ENCODE data around the gene CNNM2. TPM values are rescaled to one million over a fixed set of nuclear protein-coding genes. Genes with fewer than 3 reads are reported as not detected.

Gene CNNM2
- 4.8 and 6.3 TPM in 2 replicates for total RNA-seq

GRCh38 chr10:102917962-102918816 lies at the start of gene CNNM2:
Gene CNNM2, plus strand, starts transcription at chr10:102918294. Its CDS starts 187 bp downstream, at chr10:102918481.

GRCh38 chr10:102869258-102870198 lies 48.6 kb upstream of the CNNM2 start, which contains the start of gene AS3MT:
Gene AS3MT, plus strand, starts transcription at chr10:102869470. Its CDS starts 123 bp downstream, at chr10:102869593.

Small RNAs within 50 kb of the gene (small RNA-seq; reads per million reads assigned to genes)
- gene AS3MT = not detected
- not detected for gene RF00026
- not detected for gene RF02271

Other genes starting within 250 kb of the CNNM2 start
- 5.5 and 6.6 TPM in 2 replicates for gene ARL3, start 203.9 kb upstream of the CNNM2 start, total RNA-seq
- gene SFXN2, start 203.7 kb upstream of the CNNM2 start, total RNA-seq = 9.6 TPM in 2 replicates
- 32.3 and 34.4 TPM in 2 replicates for gene WBP1L, start 174.3 kb upstream of the CNNM2 start, total RNA-seq
- gene CYP17A1, start 80.9 kb upstream of the CNNM2 start, total RNA-seq = not detected in 2 replicates
- 13.9 and 18.4 TPM in 2 replicates for gene BORCS7, start 64.0 kb upstream of the CNNM2 start, total RNA-seq
- gene AS3MT, start 48.8 kb upstream of the CNNM2 start, total RNA-seq = 1.2 and 1.8 TPM in 2 replicates

Measured in subcutaneous preadipocyte (primary cell).